SW480 (cell line): ENCODE data around the gene TXNRD2.
A peak's percentile ranks its signal among the peaks of the same experiment; 100 is the strongest.

ENCODE experiments used
- DNase-seq: peaks from one replicate; pipeline ENCODE4 v3.0.0-alpha.2; 2016; ENCODE audit warnings: low spot score

TXNRD2 gene

GRCh38 chr22:19862619-19863246 is 78.9 kb downstream of the TXNRD2 start:
- no peak for DNase-seq

GRCh38 chr22:19859861-19860510 is 81.6 kb downstream of the TXNRD2 start:
- DNase-seq: no peak

GRCh38 chr22:19857382-19857781 is 84.2 kb downstream of the TXNRD2 start:
- no peak for DNase-seq

- peak; percentile 72 for DNase-seq
Measured at GRCh38 chr22:19855504-19856409, 85.9 kb downstream of the TXNRD2 start.

- peak; percentile 93 for DNase-seq
Measured at GRCh38 chr22:19854778-19855503, 86.7 kb downstream of the TXNRD2 start, which contains the start of the genes GNB1L and RTL10. Gene GNB1L (minus strand): TSS chr22:19854874. CDS start chr22:19821355, 33,519 bp downstream. Gene RTL10 (minus strand): TSS chr22:19854874. CDS start chr22:19852261, 2,613 bp downstream.

- no peak for DNase-seq
Measured at GRCh38 chr22:19853879-19854777, 87.5 kb downstream of the TXNRD2 start.

GRCh38 chr22:19853058-19853878 is 88.3 kb downstream of the TXNRD2 start:
- no peak for DNase-seq

- peak; percentile 32 for DNase-seq
Measured at GRCh38 chr22:19852177-19852781, 89.3 kb downstream of the TXNRD2 start.

GRCh38 chr22:19851291-19852176 is 90.1 kb downstream of the TXNRD2 start:
- DNase-seq: no peak

GRCh38 chr22:19850763-19851109 is 90.9 kb downstream of the TXNRD2 start:
- no peak for DNase-seq

- no peak for DNase-seq
Measured at GRCh38 chr22:19849835-19850762, 91.5 kb downstream of the TXNRD2 start.

GRCh38 chr22:19848298-19849224 is 93.1 kb downstream of the TXNRD2 start:
- peak; percentile 69 for DNase-seq

GRCh38 chr22:19847345-19847632 is 94.3 kb downstream of the TXNRD2 start:
- DNase-seq: no peak

- no peak for DNase-seq
Measured at GRCh38 chr22:19846620-19847344, 94.8 kb downstream of the TXNRD2 start.

GRCh38 chr22:19845054-19845722 is 96.4 kb downstream of the TXNRD2 start:
- DNase-seq: no peak
